TTC549 (cell line): ENCODE data around the gene POMT2.

Experiments used
- FAIRE-seq: peaks from 2 replicates; lab custom pipeline; 2012; peaks lifted over from hg19 to GRCh38; lab: Jason Lieb, UNC

Gene POMT2

GRCh38 chr14:77238356-77238755, 82.3 kb downstream of the POMT2 start:
- FAIRE-seq = no peak

- FAIRE-seq = no peak
Observed at GRCh38 chr14:77236814-77237213, 83.9 kb downstream of the POMT2 start.

GRCh38 chr14:77231721-77232120, 89.0 kb downstream of the POMT2 start:
- FAIRE-seq = no peak

GRCh38 chr14:77230914-77231313, 89.8 kb downstream of the POMT2 start:
- FAIRE-seq = no peak

GRCh38 chr14:77228056-77228455, 92.6 kb downstream of the POMT2 start:
- FAIRE-seq = no peak

GRCh38 chr14:77225892-77226557, 94.7 kb downstream of the POMT2 start:
- FAIRE-seq = no peak

- no peak for FAIRE-seq
Observed at GRCh38 chr14:77225254-77225653, 95.4 kb downstream of the POMT2 start.
